ENCODE data around the gene MRPS6.

MRPS6 gene

DNA sequence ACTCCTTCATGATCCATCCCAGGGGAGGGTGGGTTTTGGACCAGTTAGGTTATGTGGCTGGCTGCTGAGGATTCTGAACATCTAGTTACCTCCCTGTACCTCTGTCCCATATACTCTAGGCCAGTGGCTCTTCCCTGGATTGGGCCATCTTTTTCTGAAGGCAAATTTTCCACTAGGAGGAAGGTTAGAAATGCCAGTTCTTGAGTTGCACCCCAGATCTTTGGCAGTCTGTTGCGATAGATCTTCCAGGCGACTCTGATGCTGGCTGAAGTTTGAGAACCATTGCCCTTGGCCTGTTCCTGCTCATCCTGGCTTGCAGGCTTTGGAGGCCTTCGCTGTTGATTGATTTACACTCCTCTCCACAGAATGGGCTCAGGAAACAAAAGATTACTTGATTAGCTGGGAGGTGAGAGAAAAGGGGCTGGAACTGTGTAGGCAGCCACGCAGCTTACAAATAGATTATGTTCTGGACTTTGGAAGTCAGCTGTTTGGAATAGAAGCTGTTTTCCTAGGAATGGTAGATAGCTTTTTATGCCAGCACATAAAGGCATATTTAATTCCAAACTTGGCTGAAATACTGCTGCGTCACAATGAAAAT is 110.1 kb downstream of the MRPS6 start:
- no peak for DNase-seq

DNA sequence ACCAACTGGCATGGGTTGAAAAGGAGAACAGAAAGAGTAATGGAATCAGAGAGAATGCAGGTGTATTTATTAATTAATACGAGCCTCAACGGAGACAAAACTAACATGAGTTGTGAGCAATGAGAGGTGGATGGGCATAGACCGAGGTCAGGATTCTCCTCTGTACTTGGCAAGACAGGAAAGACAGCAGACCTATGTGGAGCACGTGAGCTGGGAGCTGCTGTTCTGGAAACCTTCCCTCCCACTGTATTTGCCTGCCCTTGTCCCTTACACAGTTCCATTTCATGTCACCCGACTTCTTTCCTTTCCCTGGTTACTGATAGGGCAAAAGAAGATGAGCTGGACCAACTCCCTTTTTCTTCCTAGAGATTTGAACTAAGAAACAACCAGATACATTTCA is 110.9 kb downstream of the MRPS6 start:
- DNase-seq = no peak

DNA sequence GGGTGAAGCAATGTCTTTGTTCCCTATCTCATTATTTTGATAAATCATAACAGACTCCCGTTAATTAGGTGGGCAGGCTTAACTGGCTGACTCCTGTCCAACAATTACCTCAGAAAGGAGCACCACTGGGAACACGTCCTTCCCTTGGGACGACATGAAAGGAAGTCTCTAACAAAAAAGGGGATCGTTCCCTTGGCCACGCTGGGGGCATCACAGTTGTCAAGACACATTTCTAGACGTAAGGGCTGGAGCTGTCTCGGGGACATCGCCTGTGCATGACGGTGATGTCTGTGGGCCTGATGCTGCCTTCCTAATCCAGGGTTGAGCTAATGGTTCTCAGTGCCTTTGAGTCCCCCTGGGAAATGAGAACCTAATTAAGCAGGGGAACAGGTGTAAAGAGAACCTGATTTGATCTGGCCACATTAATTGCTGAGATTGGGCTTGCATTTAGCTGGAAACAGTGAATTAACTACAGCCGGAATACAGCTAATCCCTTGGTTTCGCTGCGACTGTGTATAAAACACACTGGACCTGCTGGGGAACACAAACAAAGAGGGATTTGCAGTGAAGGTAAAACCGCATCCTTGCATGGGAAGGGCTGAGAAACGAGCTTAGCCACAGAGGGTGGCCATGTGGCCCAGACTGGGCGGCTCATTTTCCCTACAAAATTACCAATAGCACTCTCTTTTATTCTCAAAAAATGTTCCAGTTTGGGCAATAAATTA is 111.8 kb downstream of the MRPS6 start:
- DNase-seq = no peak

DNA sequence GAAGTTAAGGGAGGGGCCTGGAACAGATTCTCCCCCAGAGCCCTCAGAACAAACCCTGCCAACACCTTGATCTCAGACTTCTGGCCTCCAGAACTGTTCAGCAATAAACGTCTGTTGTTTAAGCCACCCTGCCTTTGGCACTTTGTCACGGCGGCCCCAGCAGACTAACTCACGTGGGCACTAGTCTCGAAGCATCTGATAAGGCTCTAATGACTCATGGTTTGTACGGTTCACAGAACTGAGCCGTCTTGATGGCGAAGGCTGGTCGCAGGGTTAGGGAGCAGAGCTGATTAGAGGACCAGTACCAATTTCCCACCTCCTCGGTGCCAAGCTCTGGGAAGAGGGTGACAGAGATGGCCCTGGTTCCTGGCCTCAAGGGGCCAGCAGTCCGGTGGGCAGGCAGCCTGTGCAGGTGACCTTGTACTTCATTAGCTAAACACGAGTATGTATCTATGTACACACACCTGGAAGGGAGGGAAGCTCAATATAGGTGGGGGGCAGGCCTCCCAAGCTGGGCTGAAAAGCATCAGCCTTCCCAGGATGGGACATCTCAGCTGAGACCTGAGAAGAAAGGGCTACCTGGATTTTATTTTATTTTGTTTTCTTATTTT is 112.8 kb downstream of the MRPS6 start:
- DNase-seq = no peak

DNA sequence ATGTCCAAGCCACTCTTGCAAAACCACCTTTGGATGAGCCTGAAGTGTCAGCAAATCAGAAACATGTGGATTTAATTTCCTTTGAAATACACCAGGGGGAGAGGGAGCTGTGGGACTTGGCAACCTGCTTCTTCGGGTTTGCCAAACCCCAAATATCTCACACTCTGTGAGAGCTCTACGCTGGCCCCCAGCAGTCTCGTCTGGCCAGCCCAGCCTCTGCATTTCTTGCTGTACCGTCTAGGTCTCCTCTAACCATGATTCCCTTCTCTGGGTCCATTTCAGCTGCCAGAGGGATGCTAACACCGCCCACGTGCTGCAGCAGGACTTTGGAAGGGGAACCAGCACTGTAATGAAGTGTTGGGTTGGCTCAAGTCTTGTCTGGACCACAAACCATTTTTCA is 114.6 kb downstream of the MRPS6 start:
- no peak for DNase-seq

DNA sequence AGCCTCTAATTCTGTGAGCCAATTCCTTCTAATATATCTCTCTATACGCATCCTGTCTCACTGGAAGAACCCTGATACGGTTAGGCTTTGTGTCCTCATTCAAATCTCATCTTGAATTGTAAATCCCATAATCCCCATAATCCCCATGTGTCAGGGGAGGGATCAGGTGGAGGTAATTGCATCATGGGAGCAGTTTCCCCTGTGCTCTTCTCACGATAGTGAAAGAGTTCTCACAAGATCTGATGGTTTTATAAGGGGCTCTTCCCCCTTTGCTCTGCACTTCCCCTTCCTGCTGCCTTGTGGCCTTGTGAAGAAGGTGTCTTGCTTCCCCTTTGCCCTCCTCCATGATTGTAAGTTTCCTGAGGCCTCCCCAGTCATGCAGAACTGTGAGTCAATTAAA is 116.1 kb downstream of the MRPS6 start:
- DNase-seq = no peak

DNA sequence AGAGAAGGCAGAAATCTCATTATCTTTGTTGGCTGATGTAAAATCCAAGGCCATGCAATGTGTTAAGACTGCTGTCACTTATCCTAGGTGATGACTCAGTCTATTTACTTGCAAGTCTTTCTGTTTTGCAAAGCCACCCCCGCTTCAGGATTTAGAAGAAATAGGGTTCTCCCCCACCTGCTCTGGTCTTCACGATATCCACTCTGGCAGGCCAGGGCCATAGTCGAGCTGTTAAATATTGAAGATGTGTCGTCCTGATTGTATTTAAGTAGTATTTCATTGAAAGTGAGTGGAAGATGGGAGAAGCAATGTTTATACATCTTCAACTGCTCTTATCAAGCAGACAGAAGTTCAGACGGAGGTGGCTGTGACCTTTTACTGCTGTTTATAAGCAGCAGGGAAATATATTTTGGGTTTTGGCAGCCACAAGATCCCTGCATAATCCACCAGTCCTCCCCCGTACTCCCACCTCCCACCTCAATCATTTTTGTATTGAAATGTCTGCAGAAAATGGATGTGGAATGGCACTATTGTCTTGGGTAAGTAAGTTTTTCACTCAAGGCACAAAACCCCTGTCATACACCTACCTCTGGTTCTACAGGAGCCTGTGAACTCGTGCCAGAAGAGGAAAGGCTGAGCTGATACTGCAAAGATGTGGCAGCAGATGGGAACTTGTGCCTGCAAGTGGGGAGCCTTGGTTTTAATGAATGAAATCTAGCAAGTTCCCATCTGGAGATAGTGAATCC is 117.4 kb downstream of the MRPS6 start:
- no peak for DNase-seq

DNA sequence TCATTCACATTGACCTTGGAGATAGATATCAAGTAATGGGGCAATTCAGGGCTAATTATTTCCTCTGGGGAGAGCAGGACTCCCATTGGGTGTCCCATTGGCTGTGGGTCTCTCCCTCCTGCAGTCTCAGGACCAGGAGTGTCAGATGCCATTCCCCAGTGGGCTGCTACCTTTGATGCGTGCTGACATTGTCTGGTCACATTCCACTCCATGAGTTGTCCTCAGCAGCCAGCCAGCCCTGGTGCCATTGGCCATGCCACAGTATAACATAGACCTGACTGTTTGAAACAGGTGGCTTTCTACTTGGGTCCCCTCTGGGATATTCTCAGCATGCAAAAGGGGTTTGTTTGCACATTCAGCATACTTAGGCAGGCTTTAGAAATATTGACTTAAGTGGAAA is 118.5 kb downstream of the MRPS6 start:
- DNase-seq = no peak
